H1 (cell line): Measurements from ENCODE around the gene FLT1. TPM values are rescaled to one million over a fixed set of nuclear protein-coding genes. Genes with fewer than 3 reads are reported as not detected.

ENCODE experiments used
- CTCF ChIA-PET: fragments of 300-600 bp; sonication (Branson Sonifier 250); formaldehyde crosslinking; loops from one replicate; lab custom pipeline; 2021; ENCODE audit not compliant: partially characterized antibody; lab: Charles Lee
- POLR2A ChIA-PET: fragments of 300-600 bp; sonication (Branson Sonifier 250); formaldehyde crosslinking; loops from one replicate; lab custom pipeline; 2021; ENCODE audit warnings: inconsistent platforms; ENCODE audit not compliant: partially characterized antibody; lab: Charles Lee
- DNase-seq, 2 experiments: peaks; one replicate each; pipeline versions ENCODE4 v3.0.0 to v3.0.0-alpha.2; 2010 to 2022; ENCODE audit warnings: low spot score in 2 of 2, low read depth in 1 of 2, mixed read lengths in 1 of 2
- FAIRE-seq: peaks from 2 replicates; lab custom pipeline; 2011; peaks lifted over from hg19 to GRCh38; lab: Jason Lieb, UNC
- H2AFZ ChIP-seq: 2 replicates; pipeline ENCODE4 v1.8.1; 2012; ENCODE audit warnings: low read length, inconsistent platforms
- H2AK5ac ChIP-seq: 2 replicates; pipeline ENCODE4 v1.6.1; 2013; ENCODE audit warnings: low read depth, low read length
- H2BK120ac ChIP-seq: replicated peaks from 2 replicates; pipeline ENCODE3; 2013; ENCODE audit warnings: low read depth, low read length, inconsistent platforms
- H2BK12ac ChIP-seq: 2 replicates; pipeline ENCODE4 v1.6.1; 2013; ENCODE audit warnings: low read depth, low read length
- H2BK15ac ChIP-seq: 2 replicates; pipeline ENCODE4 v1.6.1; 2013; ENCODE audit warnings: low read length
- H2BK20ac ChIP-seq: 2 replicates; pipeline ENCODE4 v1.6.1; 2013; ENCODE audit warnings: low read length
- H2BK5ac ChIP-seq: 2 replicates; pipeline ENCODE4 v1.6.1; 2013; ENCODE audit warnings: low read depth, low read length
- H3K14ac ChIP-seq: 2 replicates; pipeline ENCODE4 v1.6.1; 2013; ENCODE audit warnings: inconsistent platforms; ENCODE audit not compliant: insufficient read length
- H3K18ac ChIP-seq: 2 replicates; pipeline ENCODE4 v1.6.1; 2013; ENCODE audit warnings: low read length; ENCODE audit errors: extremely low read depth
- H3K23ac ChIP-seq: 2 replicates; pipeline ENCODE4 v1.6.1; 2013; ENCODE audit warnings: inconsistent platforms; ENCODE audit not compliant: insufficient read length
- H3K23me2 ChIP-seq: 2 replicates; pipeline ENCODE4 v1.6.1; 2013; ENCODE audit warnings: low read depth, low read length
- H3K27ac ChIP-seq: 2 replicates; pipeline ENCODE4 v1.6.1; 2011; ENCODE audit warnings: low read depth, low read length, inconsistent platforms
- H3K27me3 ChIP-seq, 4 experiments: replicated peaks in 1 of 4; 1 replicate in 1 of 4; 2 replicates in 3 of 4; pipeline versions ENCODE4 v1.6.1 to v1.8.1; 2011 to 2013; ENCODE audit warnings: low read length in 3 of 4, mild to moderate bottlenecking in 3 of 4, inconsistent platforms in 2 of 4, mixed read lengths in 2 of 4, moderate library complexity in 1 of 4; ENCODE audit not compliant: control insufficient read depth in 3 of 4, insufficient read depth in 3 of 4; ENCODE audit errors: extremely low read depth in 1 of 4
- H3K36me3 ChIP-seq, 4 experiments: 2 replicates each; pipeline versions ENCODE4 v1.6.1 to v1.8.1; 2011 to 2013; ENCODE audit warnings: mild to moderate bottlenecking in 4 of 4, low read length in 3 of 4, moderate library complexity in 2 of 4, control low read depth in 1 of 4, inconsistent platforms in 1 of 4; ENCODE audit not compliant: insufficient read depth in 4 of 4, control insufficient read depth in 2 of 4
- H3K4ac ChIP-seq: replicated peaks from 2 replicates; pipeline ENCODE3; 2013; ENCODE audit warnings: low read length, low read depth, mixed read lengths, inconsistent platforms; ENCODE audit not compliant: insufficient read length
- H3K4me1 ChIP-seq, 4 experiments: replicated peaks in 1 of 4; 1 replicate in 1 of 4; 2 replicates in 3 of 4; pipeline versions ENCODE4 v1.6.1 to v1.8.1; 2011 to 2013; ENCODE audit warnings: low read length in 3 of 4, inconsistent platforms in 2 of 4, mixed read lengths in 1 of 4; ENCODE audit not compliant: insufficient read depth in 4 of 4, control insufficient read depth in 3 of 4
- H3K4me2 ChIP-seq, 2 experiments: 2 replicates each; pipeline versions ENCODE4 v1.6.1 to v1.8.1; 2011 to 2013; ENCODE audit warnings: low read depth in 2 of 2, low read length in 2 of 2, control low read depth in 1 of 2, inconsistent platforms in 1 of 2, mild to moderate bottlenecking in 1 of 2; ENCODE audit not compliant: insufficient read depth in 1 of 2
- H3K4me3 ChIP-seq, 4 experiments: fragments of 200-600, 300-600 bp in 1 of 4; sonication (generic), shearing (Covaris generic), sonication (Bioruptor Twin) in 1 of 4; 2 replicates each; pipeline versions ENCODE4 v1.5.1 to v1.8.1; 2011 to 2016; ENCODE audit warnings: low read length in 4 of 4, low read depth in 3 of 4, control low read depth in 2 of 4, inconsistent platforms in 2 of 4, mild to moderate bottlenecking in 2 of 4, mixed read lengths in 1 of 4, moderate library complexity in 1 of 4; ENCODE audit not compliant: insufficient read depth in 2 of 4; ENCODE audit errors: extremely low read depth in 1 of 4
- H3K56ac ChIP-seq: replicated peaks from 2 replicates; pipeline ENCODE3; 2013; ENCODE audit warnings: low read depth, mild to moderate bottlenecking, mixed read lengths, low read length, inconsistent platforms; ENCODE audit not compliant: insufficient read length
- H3K79me1 ChIP-seq: 2 replicates; pipeline ENCODE4 v1.6.1; 2013; ENCODE audit warnings: low read depth, low read length, control low read depth
- H3K79me2 ChIP-seq, 2 experiments: 2 replicates each; pipeline versions ENCODE4 v1.6.1 to v1.8.1; 2012 to 2013; ENCODE audit warnings: low read length in 2 of 2, mild to moderate bottlenecking in 2 of 2, inconsistent platforms in 1 of 2; ENCODE audit not compliant: insufficient read depth in 2 of 2, control insufficient read depth in 1 of 2
- H3K9ac ChIP-seq, 4 experiments: replicated peaks in 1 of 4; 1 replicate in 1 of 4; 2 replicates in 3 of 4; pipeline versions ENCODE4 v1.6.1 to v1.8.1; 2011 to 2013; ENCODE audit warnings: low read depth in 3 of 4, low read length in 3 of 4, control low read depth in 2 of 4, mild to moderate bottlenecking in 2 of 4, moderate library complexity in 2 of 4, inconsistent platforms in 1 of 4; ENCODE audit errors: extremely low read depth in 1 of 4
- H3K9me3 ChIP-seq, 2 experiments: 2 replicates each; pipeline versions ENCODE4 v1.6.1 to v1.8.1; 2012 to 2013; ENCODE audit warnings: mild to moderate bottlenecking in 2 of 2, moderate library complexity in 2 of 2, control low read depth in 1 of 2, inconsistent platforms in 1 of 2, low read depth in 1 of 2, low read length in 1 of 2, mixed read lengths in 1 of 2; ENCODE audit not compliant: insufficient read depth in 2 of 2
- H4K20me1 ChIP-seq, 2 experiments: replicated peaks in 1 of 2; 2 replicates each; pipeline versions ENCODE3 to v1.8.1; 2011 to 2013; ENCODE audit warnings: inconsistent platforms in 2 of 2, low read length in 2 of 2, mild to moderate bottlenecking in 1 of 2; ENCODE audit not compliant: insufficient read depth in 2 of 2, control insufficient read depth in 1 of 2
- H4K5ac ChIP-seq: 2 replicates; pipeline ENCODE4 v1.6.1; 2013; ENCODE audit warnings: low read length, low read depth, mixed read lengths, inconsistent platforms; ENCODE audit not compliant: insufficient read length
- H4K8ac ChIP-seq: 2 replicates; pipeline ENCODE4 v1.8.0; 2013; ENCODE audit warnings: mild to moderate bottlenecking, moderate library complexity, low read length, inconsistent platforms; ENCODE audit not compliant: insufficient read depth; ENCODE audit errors: extremely low read depth
- H4K91ac ChIP-seq: replicated peaks from 2 replicates; pipeline ENCODE3; 2013; ENCODE audit warnings: low read length, mixed read lengths, inconsistent platforms; ENCODE audit not compliant: insufficient read length
- ASH2L ChIP-seq: fragments of 200-600, 300-600 bp; sonication (generic); IDR thresholded peaks from one replicate; pipeline ENCODE4 v1.7.1; 2017; ENCODE audit warnings: low read length
- ATF2 ChIP-seq: IDR thresholded peaks from 2 replicates; pipeline ENCODE4 v1.6.1; 2012; ENCODE audit warnings: low read length, inconsistent platforms
- BACH1 ChIP-seq: IDR thresholded peaks from 2 replicates; pipeline ENCODE4 v1.6.1; 2012; ENCODE audit warnings: low read length, improper control_type of control experiment
- BCL11A ChIP-seq, 2 experiments: IDR thresholded peaks; one replicate each; pipeline ENCODE4 v1.6.1; 2011; ENCODE audit warnings: low read depth in 2 of 2, low read length in 2 of 2, mild to moderate bottlenecking in 2 of 2
- CBX8 ChIP-seq: fragments of 300-800, 300-1000 bp; sonication (generic); IDR thresholded peaks from 2 replicates; pipeline ENCODE4 v1.7.1; 2016; ENCODE audit warnings: low read depth, low read length, borderline replicate concordance
- CTBP2 ChIP-seq: IDR thresholded peaks from 2 replicates; pipeline ENCODE4 v1.7.0; 2011; ENCODE audit warnings: borderline replicate concordance, mild to moderate bottlenecking, moderate library complexity, mixed read lengths, low read length; ENCODE audit not compliant: insufficient read depth, insufficient read length
- EP300 ChIP-seq, 2 experiments: IDR thresholded peaks; 1 replicate in 1 of 2; 2 replicates in 1 of 2; pipeline ENCODE4 v1.6.1; 2011 to 2012; ENCODE audit warnings: low read depth in 2 of 2, low read length in 2 of 2, mild to moderate bottlenecking in 2 of 2, borderline replicate concordance in 1 of 2, inconsistent platforms in 1 of 2, moderate library complexity in 1 of 2
- NANOG ChIP-seq: IDR thresholded peaks from 2 replicates; pipeline ENCODE4 v1.6.1; 2011; ENCODE audit warnings: low read length, low read depth, mild to moderate bottlenecking, inconsistent platforms; ENCODE audit not compliant: insufficient read depth, poor library complexity, severe bottlenecking
- PHF8 ChIP-seq: fragments of 200-600 bp; sonication (generic); conservative IDR thresholded peaks from 2 replicates; pipeline ENCODE4 v1.7.1; 2012; ENCODE audit warnings: low read depth, mild to moderate bottlenecking, inconsistent platforms, low read length, moderate library complexity
- POLR2A ChIP-seq, 2 experiments: IDR thresholded peaks; 1 replicate in 1 of 2; 2 replicates in 1 of 2; pipeline ENCODE4 v1.6.1; 2011; ENCODE audit warnings: low read depth in 2 of 2, low read length in 2 of 2, mild to moderate bottlenecking in 2 of 2; ENCODE audit errors: control extremely low read depth in 1 of 2
- SP1 ChIP-seq: IDR thresholded peaks from 2 replicates; pipeline ENCODE4 v1.6.1; 2011; ENCODE audit warnings: low read depth, low read length
- WGBS, 2 experiments: shearing (Covaris generic) in 1 of 2; methylation state at CpG; one replicate each; pipeline versions ENCODE4 v1.1.6 to v1.1.7; 2013 to 2015; ENCODE audit warnings: low lambda C conversion rate in 2 of 2, mixed read lengths in 2 of 2, inconsistent platforms in 1 of 2, low coverage in 1 of 2, missing lambda C conversion rate in 1 of 2; ENCODE audit not compliant: insufficient replicate concordance in 2 of 2, insufficient coverage in 1 of 2, insufficient read length in 1 of 2; ENCODE audit errors: extremely low coverage in 1 of 2, missing lambda C conversion rate in 1 of 2; 5-methylcytosine and 5-hydroxymethylcytosine counted together
- polyA plus RNA-seq, 7 experiments: library from polyadenylated mRNA; depleted of rRNA in 3 of 7; stranded (reverse) in 5 of 7; unstranded in 2 of 7; fragments of >200 nt in 5 of 7; fragments of 200-250 nt in 2 of 7; gene quantifications; 1 replicate in 5 of 7; 2 replicates in 1 of 7; 4 replicates in 1 of 7; pipeline versions ENCODE4 v1.2.1 to v1.2.3, GENCODE V29; 2011 to 2013; ENCODE audit warnings: missing spikeins in 2 of 7, mixed read lengths in 2 of 7
- total RNA-seq: library from RNA; stranded (reverse); fragmentation: NEBNext Ultra II Directional; extraction: Animal tissue kit (Norgen Biotek cat#: 25700); gene quantifications from 2 replicates; pipeline ENCODE4 v1.2.1, GENCODE V29; 2021

The FLT1 gene
- total and polyA plus RNA-seq, 2 of the 8 experiments (the other 6 are each of a cell fraction or from before 2014, with no cell fraction given): 19.7 to 90.2 TPM

- H3K56ac ChIP-seq: no peak overlapping the region
- H3K4ac ChIP-seq: no peak overlapping the region
- WGBS, 2 experiments: 88% methylated on average over 16 of the region's 16 CpGs; no CpG with 5 or more reads in 1 of the 2 experiments
- H3K14ac ChIP-seq: no peak overlapping the region
- peaks cover 0 to 4% of the 10 kb centered on the region in 2 experiments for H4K20me1 ChIP-seq
- no peak overlapping the region for H4K5ac ChIP-seq
- no peak overlapping the region for H3K4me3 ChIP-seq
- H4K8ac ChIP-seq: no peak overlapping the region
- DNase-seq (no peak), FAIRE-seq (no peak)
- H3K9ac ChIP-seq: no peak overlapping the region
- no peak overlapping the region for H3K23ac ChIP-seq
- H3K4me1 ChIP-seq: peaks cover 5 to 11% (median 8%) of the 10 kb centered on the region in 4 experiments; a peak in 6 of 7 replicates
- H2BK120ac ChIP-seq: no peak overlapping the region
- no peak overlapping the region for H3K18ac ChIP-seq
- no peak overlapping the region for H4K91ac ChIP-seq
- no peak overlapping the region for H2BK20ac ChIP-seq
- H3K9me3 ChIP-seq: no peaks in the 10 kb centered on the region
- H3K27me3 ChIP-seq: peaks cover 0 to 15% (median 11%) of the 10 kb centered on the region in 4 experiments; a peak in 5 of 7 replicates
- H2BK15ac ChIP-seq: no peak overlapping the region
- no peaks in the 10 kb centered on the region for H3K79me1 ChIP-seq
- H2AFZ ChIP-seq: no peak overlapping the region
- H2BK12ac ChIP-seq: no peak overlapping the region
- H3K27ac ChIP-seq: no peak overlapping the region
- H3K36me3 ChIP-seq: no peaks in the 10 kb centered on the region
- CTCF ChIA-PET: interaction anchor here (0.7 to 1.6 kb wide), 2 partner anchors 29 to 138 kb away, joined by 4 to 6 read pairs; no protein-coding TSS in a partner anchor
- peaks cover 8 to 19% of the 10 kb centered on the region in 2 experiments; a peak in 3 of 4 replicates for H3K79me2 ChIP-seq
- H3K23me2 ChIP-seq: peaks cover 14% of the 10 kb centered on the region
- no peak overlapping the region for H3K4me2 ChIP-seq
- no peak overlapping the region for H2AK5ac ChIP-seq
- H2BK5ac ChIP-seq: no peak overlapping the region
- POLR2A ChIA-PET: interaction anchor here (1.2 kb wide), 1 partner anchor 32 kb away, joined by 3 read pairs; no protein-coding TSS in a partner anchor
- TF ChIP-seq CTBP2 (no peak), SP1 (no peak), BACH1 (no peak), POLR2A (IDR thresholded peaks at IDR 0.05; ENCODE audit: control extremely low read depth in 1 of 2, low read depth in 2 of 2, low read length in 2 of 2) (no peak), CBX8 (no peak), ASH2L (no peak), NANOG (no peak), EP300 (IDR thresholded peaks at IDR 0.05; ENCODE audit: borderline replicate concordance in 1 of 2, low read depth in 2 of 2, low read length in 2 of 2) (no peak), ATF2 (no peak), PHF8 (no peak), BCL11A (IDR thresholded peaks at IDR 0.05; ENCODE audit: low read depth in 2 of 2, low read length in 2 of 2) (no peak)
These were observed 3.7 kb upstream of the FLT1 start for GRCh38 chr13:28498481-28499115.
